Thoracic aorta (tissue), 2 donors: ENCODE measurements around the gene ACOT7. TPM values are rescaled to one million over a fixed set of nuclear protein-coding genes. Genes with fewer than 3 reads are reported as not detected.

Experiments
- ATAC-seq: fragments of 150-250 bp; one replicate; pipeline ENCODE4 v1.8.0; 2017; ENCODE audit warnings: low read depth; ENCODE audit not compliant: insufficient number of reproducible peaks, low FRiP score
- DNase-seq: peaks from one replicate; pipeline ENCODE4 v3.0.0-alpha.2; 2020; ENCODE audit warnings: low spot score
- H3K27ac ChIP-seq, 2 donors: fragments of 200-600 bp; sonication (generic); 1 replicate in 1 of 2; 2 replicates in 1 of 2; pipeline ENCODE4 v1.5.1; 2016; ENCODE audit warnings: mild to moderate bottlenecking in 2 of 2, moderate library complexity in 2 of 2
- H3K27me3 ChIP-seq: fragments of 200-600 bp; sonication (generic); replicated peaks from 2 replicates; pipeline ENCODE4 v1.6.0; 2016; ENCODE audit warnings: mild to moderate bottlenecking; ENCODE audit not compliant: insufficient read depth
- H3K36me3 ChIP-seq: fragments of 200-600 bp; sonication (generic); one replicate; pipeline ENCODE4 v1.5.1; 2016
- H3K4me1 ChIP-seq, 2 donors: fragments of 200-600 bp; sonication (generic); 1 replicate in 1 of 2; 2 replicates in 1 of 2; pipeline versions ENCODE4 v1.5.1 to v1.6.0; 2016; ENCODE audit warnings: low read depth in 2 of 2, mild to moderate bottlenecking in 1 of 2; ENCODE audit not compliant: control insufficient read depth in 1 of 2
- H3K4me3 ChIP-seq: fragments of 200-600 bp; sonication (generic); 2 replicates; pipeline ENCODE4 v1.5.1; 2016; ENCODE audit warnings: mild to moderate bottlenecking
- H3K9me3 ChIP-seq: fragments of 200-600 bp; sonication (generic); 2 replicates; pipeline ENCODE4 v1.5.1; 2016
- CTCF ChIP-seq: fragments of 200-600 bp; sonication (generic); IDR thresholded peaks from one replicate; pipeline ENCODE4 v1.5.1; 2019; ENCODE audit warnings: antibody characterized with exemption
- total RNA-seq, 2 donors: library from RNA; depleted of rRNA; stranded (reverse); fragments of >200 nt; gene quantifications; one replicate each; pipeline versions ENCODE4 v1.1.0 to v1.2.3, GENCODE V29; 2016

ACOT7 gene
- total RNA-seq, 2 donors from 2014 or later = 23.7 to 33.0 TPM

GRCh38 chr1:6275826-6276782 lies 117.5 kb downstream of the ACOT7 start:
- Histone ChIP-seq H3K27ac (peak overlapping the region in 1 of 2 donors; percentile 43), H3K4me1 (peaks cover 7 to 12% of the 10 kb centered on the region in 2 donors), H3K36me3 (no peaks in the 10 kb centered on the region), H3K27me3 (no peaks in the 10 kb centered on the region), H3K9me3 (no peaks in the 10 kb centered on the region), H3K4me3 (peak overlapping the region; percentile 46)
- DNase-seq (no peak), ATAC-seq (no peak)
- TF ChIP-seq CTCF = no peak

GRCh38 chr1:6274622-6275139 lies 118.9 kb downstream of the ACOT7 start:
- DNase-seq (no peak), ATAC-seq (no peak)
- Histone ChIP-seq H3K27me3 (no peaks in the 10 kb centered on the region), H3K4me1 (peaks cover 7 to 12% of the 10 kb centered on the region in 2 donors), H3K36me3 (no peaks in the 10 kb centered on the region), H3K27ac (no peak overlapping the region), H3K4me3 (no peak overlapping the region), H3K9me3 (no peaks in the 10 kb centered on the region)
- no peak for TF ChIP-seq CTCF

- no peak overlapping the region for H3K4me3 ChIP-seq
- no peak for TF ChIP-seq CTCF
- H3K27ac ChIP-seq = no peak overlapping the region
- ATAC-seq (no peak), DNase-seq (no peak)
- H3K27me3 ChIP-seq = no peaks in the 10 kb centered on the region
- H3K9me3 ChIP-seq = no peaks in the 10 kb centered on the region
- peaks cover 7 to 12% of the 10 kb centered on the region in 2 donors for H3K4me1 ChIP-seq
- no peaks in the 10 kb centered on the region for H3K36me3 ChIP-seq
Observed at GRCh38 chr1:6274102-6274501, 119.5 kb downstream of the ACOT7 start.

- no peak for DNase-seq
- ATAC-seq = no peak
- Histone ChIP-seq H3K4me3 (no peak overlapping the region), H3K4me1 (peaks cover 7 to 12% of the 10 kb centered on the region in 2 donors), H3K36me3 (no peaks in the 10 kb centered on the region), H3K27me3 (no peaks in the 10 kb centered on the region), H3K9me3 (no peaks in the 10 kb centered on the region), H3K27ac (no peak overlapping the region)
- no peak for TF ChIP-seq CTCF
Observed at GRCh38 chr1:6273380-6273891, 120.1 kb downstream of the ACOT7 start.

GRCh38 chr1:6272868-6273267 lies 120.7 kb downstream of the ACOT7 start:
- H3K4me3 ChIP-seq = no peak overlapping the region
- no peak for TF ChIP-seq CTCF
- H3K4me1 ChIP-seq = peaks cover 7 to 12% of the 10 kb centered on the region in 2 donors
- H3K27me3 ChIP-seq = no peaks in the 10 kb centered on the region
- H3K36me3 ChIP-seq = no peaks in the 10 kb centered on the region
- no peak for DNase-seq
- H3K9me3 ChIP-seq = no peaks in the 10 kb centered on the region
- no peak overlapping the region for H3K27ac ChIP-seq
- no peak for ATAC-seq
